Tibial nerve (tissue), 3 donors: ENCODE measurements around the gene IGIP.

ENCODE experiments used
- CTCF ChIP-seq, 5 experiments: fragments of 200-600 bp in 3 of 5; fragments of 450-650 bp in 2 of 5; sonication (generic) in 3 of 5; IDR thresholded peaks; one replicate each; pipeline ENCODE4 v1.5.1; 2016 to 2019; ENCODE audit warnings: antibody characterized with exemption in 5 of 5, mild to moderate bottlenecking in 3 of 5, moderate library complexity in 2 of 5
- POLR2A ChIP-seq, 2 donors: fragments of 450-650 bp; IDR thresholded peaks; one replicate each; pipeline ENCODE4 v1.6.1; 2017; ENCODE audit warnings: antibody characterized with exemption in 2 of 2, mild to moderate bottlenecking in 2 of 2, moderate library complexity in 2 of 2

GRCh38 chr5:140157032-140157781 lies 31.5 kb downstream of the IGIP start:
- TF ChIP-seq CTCF (IDR thresholded peaks at IDR 0.05) (peak; percentile 86 to 95 (median 90)), POLR2A (IDR thresholded peaks at IDR 0.05) (no peak)
